Kidney epithelial cell (primary cell): ENCODE data around the gene CPEB3. TPM values are rescaled to one million over a fixed set of nuclear protein-coding genes. Genes with fewer than 3 reads are reported as not detected.
A peak's percentile ranks its signal among the peaks of the same experiment; 100 is the strongest.
"Not testable (repeated sequence)": the region's sequence is repeated elsewhere in the genome, so short reads cannot be mapped to it uniquely, and the experiment has no call there.

ENCODE experiments used
- DNase-seq: peaks from one replicate; pipeline ENCODE4 v3.0.0-alpha.2; 2010; ENCODE audit warnings: low read depth
- H3K27me3 ChIP-seq: 2 replicates; pipeline ENCODE4 v1.6.0; 2011; ENCODE audit warnings: low read length; ENCODE audit not compliant: control insufficient read depth, insufficient read depth
- H3K36me3 ChIP-seq: 2 replicates; pipeline ENCODE4 v1.5.1; 2011; ENCODE audit warnings: low read length; ENCODE audit not compliant: control insufficient read depth, insufficient read depth
- H3K4me3 ChIP-seq: 2 replicates; pipeline ENCODE4 v1.5.1; 2011; ENCODE audit warnings: low read depth, mild to moderate bottlenecking, control low read depth, low read length
- total RNA-seq: library from RNA; depleted of rRNA; stranded (reverse); fragments of >200 nt; gene quantifications from 2 replicates; pipeline ENCODE4 v1.2.3, GENCODE V29; 2015
- TF ChIP-seq, protein P1 (sequence below): IDR thresholded peaks from 2 replicates; pipeline ENCODE4 v1.5.1; 2011; ENCODE audit warnings: mild to moderate bottlenecking, moderate library complexity, low read length, control low read depth, inconsistent platforms; ENCODE audit not compliant: insufficient read depth, poor library complexity, severe bottlenecking

Gene CPEB3
- total RNA-seq, 1 donor from 2014 or later, result 1.2 TPM

DNA sequence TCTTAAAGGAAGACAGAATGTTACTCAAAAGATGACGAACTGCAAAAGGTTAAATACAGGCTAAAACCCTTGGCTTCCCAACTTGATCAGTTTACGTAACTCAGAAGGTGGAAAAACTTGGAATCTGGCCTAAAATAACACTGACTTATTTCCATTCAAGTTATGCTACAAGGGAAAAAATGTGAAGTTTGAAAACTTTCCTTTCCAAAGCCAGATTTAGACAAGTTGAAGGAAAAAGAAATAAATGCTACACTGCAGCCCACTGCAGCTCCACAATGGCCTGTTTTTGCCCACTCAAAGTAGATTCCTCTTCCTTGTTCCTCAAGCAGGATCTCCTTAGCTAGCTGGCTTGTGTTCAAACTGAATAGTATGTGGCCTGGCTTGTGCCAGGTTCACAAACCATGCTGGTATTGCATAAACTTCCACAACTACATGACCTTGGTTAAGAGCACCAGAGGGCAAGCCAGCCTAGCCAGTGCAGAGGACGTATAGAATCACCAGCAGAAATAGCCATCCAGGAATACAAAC lies 166.2 kb downstream of the CPEB3 start:
- no peak overlapping the region for H3K4me3 ChIP-seq
- H3K27me3 ChIP-seq, result no peaks in the 10 kb centered on the region
- DNase-seq, result peak; percentile 65
- no peaks in the 10 kb centered on the region for H3K36me3 ChIP-seq
- TF ChIP-seq, protein P1, sequence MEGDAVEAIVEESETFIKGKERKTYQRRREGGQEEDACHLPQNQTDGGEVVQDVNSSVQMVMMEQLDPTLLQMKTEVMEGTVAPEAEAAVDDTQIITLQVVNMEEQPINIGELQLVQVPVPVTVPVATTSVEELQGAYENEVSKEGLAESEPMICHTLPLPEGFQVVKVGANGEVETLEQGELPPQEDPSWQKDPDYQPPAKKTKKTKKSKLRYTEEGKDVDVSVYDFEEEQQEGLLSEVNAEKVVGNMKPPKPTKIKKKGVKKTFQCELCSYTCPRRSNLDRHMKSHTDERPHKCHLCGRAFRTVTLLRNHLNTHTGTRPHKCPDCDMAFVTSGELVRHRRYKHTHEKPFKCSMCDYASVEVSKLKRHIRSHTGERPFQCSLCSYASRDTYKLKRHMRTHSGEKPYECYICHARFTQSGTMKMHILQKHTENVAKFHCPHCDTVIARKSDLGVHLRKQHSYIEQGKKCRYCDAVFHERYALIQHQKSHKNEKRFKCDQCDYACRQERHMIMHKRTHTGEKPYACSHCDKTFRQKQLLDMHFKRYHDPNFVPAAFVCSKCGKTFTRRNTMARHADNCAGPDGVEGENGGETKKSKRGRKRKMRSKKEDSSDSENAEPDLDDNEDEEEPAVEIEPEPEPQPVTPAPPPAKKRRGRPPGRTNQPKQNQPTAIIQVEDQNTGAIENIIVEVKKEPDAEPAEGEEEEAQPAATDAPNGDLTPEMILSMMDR, result no peak

DNA sequence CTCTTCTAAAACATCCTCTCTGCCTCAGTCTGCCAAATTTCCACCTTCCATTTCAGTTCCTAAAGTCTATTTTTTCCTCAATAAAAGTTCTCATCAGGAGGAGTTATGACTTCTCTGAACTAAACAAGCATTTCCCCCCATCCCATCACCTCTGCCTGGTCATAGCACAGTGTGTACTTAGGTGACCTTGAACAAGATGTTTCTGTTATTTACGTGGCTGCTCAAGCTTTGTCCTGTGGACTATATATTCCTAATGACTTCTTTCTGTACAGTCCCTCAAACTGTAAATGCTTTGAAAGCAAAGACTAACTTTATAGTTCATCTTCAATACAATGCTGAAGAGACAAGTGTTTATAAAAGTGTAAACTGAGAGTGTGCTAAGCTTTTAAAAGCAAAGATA lies 166.9 kb downstream of the CPEB3 start:
- DNase-seq, result no peak
- no peaks in the 10 kb centered on the region for H3K27me3 ChIP-seq
- H3K36me3 ChIP-seq, result no peaks in the 10 kb centered on the region
- TF ChIP-seq, protein P1, result no peak
- no peak overlapping the region for H3K4me3 ChIP-seq

DNA sequence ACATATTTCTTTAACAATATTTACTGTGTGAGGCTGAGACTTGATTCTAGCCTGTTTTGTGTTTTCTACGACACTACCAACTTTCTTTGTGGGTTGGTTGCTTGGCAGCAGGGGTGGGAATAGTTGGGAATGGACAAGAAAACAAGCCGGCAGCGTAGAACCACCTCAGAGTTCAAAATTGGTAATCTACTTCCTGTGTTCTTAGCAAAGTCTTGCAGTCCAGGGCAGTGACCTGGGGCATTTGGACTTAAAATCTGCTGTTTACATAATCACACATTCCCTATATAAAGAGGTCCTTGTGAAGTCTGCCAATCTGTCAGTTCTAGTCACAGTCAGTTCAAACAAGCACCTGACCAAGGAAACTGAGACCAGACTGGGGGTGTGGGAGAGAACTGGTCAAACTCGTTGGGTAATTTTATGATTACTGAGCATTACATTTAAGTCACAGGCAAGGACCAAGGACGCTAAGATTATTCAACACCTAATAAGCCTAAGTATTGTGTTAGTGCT lies 167.9 kb downstream of the CPEB3 start:
- no peak overlapping the region for H3K4me3 ChIP-seq
- DNase-seq, result no peak
- H3K36me3 ChIP-seq, result no peaks in the 10 kb centered on the region
- no peaks in the 10 kb centered on the region for H3K27me3 ChIP-seq
- TF ChIP-seq, protein P1, result no peak

DNA sequence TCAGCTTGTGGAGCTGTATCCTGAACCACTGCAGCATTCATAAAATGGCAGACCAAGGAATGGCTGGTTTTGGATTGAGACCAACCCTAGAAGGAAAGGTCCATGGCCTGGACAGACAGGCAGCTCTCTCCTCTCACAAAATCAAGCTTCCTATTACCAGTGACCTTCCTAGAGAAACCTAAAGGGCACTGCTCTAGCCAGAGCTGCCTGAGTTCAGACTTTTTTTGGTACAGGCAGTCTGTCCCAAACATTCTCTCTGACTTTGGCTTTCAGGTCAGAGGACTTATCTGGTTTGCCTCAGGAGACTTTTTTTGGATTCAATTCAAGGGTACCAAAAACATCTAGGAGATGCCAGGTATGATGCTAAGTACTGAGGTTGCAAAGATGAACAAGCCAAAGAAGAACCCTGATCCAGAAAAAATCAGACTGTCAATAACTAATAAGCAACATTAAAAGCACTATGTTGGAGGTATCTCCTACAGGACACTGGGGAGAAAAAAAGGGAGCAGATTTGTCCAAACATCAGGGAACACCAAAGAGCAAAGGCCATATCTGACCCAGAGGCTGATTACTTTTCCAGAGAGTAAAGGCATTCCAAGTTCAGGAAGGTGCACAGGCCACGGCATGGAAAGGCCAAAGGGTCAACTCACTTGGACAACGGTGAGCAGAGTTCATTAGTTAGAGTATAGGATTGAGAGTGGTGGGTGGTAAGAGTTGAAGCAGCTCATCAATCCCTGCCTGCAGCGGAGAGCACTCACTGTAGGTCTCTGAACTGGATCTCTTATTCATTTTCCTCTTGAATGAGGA lies 169.0 kb downstream of the CPEB3 start:
- Histone ChIP-seq H3K36me3 (no peaks in the 10 kb centered on the region), H3K4me3 (no peak overlapping the region), H3K27me3 (no peaks in the 10 kb centered on the region)
- no peak for DNase-seq
- TF ChIP-seq, protein P1, result no peak

DNA sequence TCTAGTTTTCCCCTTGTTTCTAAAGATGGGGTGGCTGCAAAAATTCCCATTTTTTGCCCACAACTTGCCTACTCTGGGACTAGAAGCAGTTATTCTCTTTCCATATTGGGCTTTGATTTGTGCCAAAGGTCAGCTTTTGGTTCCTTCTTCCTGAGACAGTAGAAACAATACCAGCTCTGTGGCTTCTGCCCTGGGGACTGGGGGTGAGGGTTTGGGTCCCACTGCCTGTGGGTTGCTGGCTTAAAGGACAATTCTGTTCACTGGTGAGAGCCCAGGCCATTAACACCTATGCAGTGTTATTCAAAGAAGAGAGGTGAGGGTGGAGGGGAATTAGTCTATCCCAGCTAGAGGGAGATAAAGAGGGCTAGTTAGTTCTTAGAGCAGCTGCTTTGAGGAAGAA lies 171.5 kb downstream of the CPEB3 start:
- TF ChIP-seq, protein P1, result no peak
- no peaks in the 10 kb centered on the region for H3K36me3 ChIP-seq
- H3K27me3 ChIP-seq, result no peaks in the 10 kb centered on the region
- no peak overlapping the region for H3K4me3 ChIP-seq
- DNase-seq, result no peak

DNA sequence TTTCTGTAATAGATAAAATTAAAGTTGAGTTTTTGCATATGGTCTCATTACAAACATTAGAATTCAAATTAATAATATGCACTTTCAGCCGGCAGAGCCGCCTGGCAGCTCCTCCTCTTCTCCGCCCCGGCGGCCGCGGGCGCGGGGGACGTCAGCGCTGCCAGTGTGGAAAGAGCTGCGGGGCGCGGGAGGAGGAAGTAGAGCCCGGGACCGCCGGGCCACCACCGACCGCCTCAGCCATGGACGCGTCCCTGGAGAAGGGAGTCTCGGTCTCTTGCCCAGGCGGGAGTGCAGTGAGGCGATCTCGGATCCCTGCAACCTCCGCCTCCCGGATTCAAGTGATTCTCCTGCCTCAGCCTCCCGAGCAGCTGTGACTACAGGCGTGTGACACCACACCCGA lies 176.0 kb downstream of the CPEB3 start:
- H3K36me3 ChIP-seq, DNase-seq, H3K27me3 ChIP-seq, H3K4me3 ChIP-seq: not testable (repeated sequence)
